B cell (primary cell): ENCODE data around the gene MTHFD1L. TPM values are rescaled to one million over a fixed set of nuclear protein-coding genes. Genes with fewer than 3 reads are reported as not detected.

Source experiments
- ATAC-seq: fragments of 200-7000 bp; cut with Tn5 transposase; one replicate; pipeline ENCODE4 v1.10.0; 2021; ENCODE audit warnings: low read depth, mild to moderate bottlenecking, moderate number of reproducible peaks, moderate library complexity
- CTCF ChIA-PET: fragments of 350-600 bp; sonication (Branson Sonifier 250); formaldehyde crosslinking; loops from one replicate; lab custom pipeline; 2021; ENCODE audit warnings: antibody characterized with exemption, inconsistent platforms; lab: Charles Lee
- POLR2A ChIA-PET: fragments of 350-600 bp; sonication (Branson Sonifier 250); formaldehyde crosslinking; loops from one replicate; lab custom pipeline; 2021; ENCODE audit warnings: antibody characterized with exemption; lab: Charles Lee
- DNase-seq: peaks from one replicate; pipeline ENCODE4 v3.0.0; 2013
- H2AFZ ChIP-seq: 2 replicates; pipeline ENCODE4 v1.6.1; 2012; ENCODE audit warnings: mild to moderate bottlenecking, low read depth, low read length; ENCODE audit not compliant: insufficient read depth, poor library complexity, severe bottlenecking
- H3K27ac ChIP-seq, 2 donors: 1 replicate in 1 of 2; 2 replicates in 1 of 2; pipeline ENCODE4 v1.5.1; 2012 to 2013; ENCODE audit warnings: low read length in 2 of 2, mild to moderate bottlenecking in 2 of 2, moderate library complexity in 1 of 2
- H3K27me3 ChIP-seq, 4 experiments: fragments of 200-600 bp in 1 of 4; sonication (generic) in 1 of 4; replicated peaks in 1 of 4; 1 replicate in 2 of 4; 2 replicates in 2 of 4; pipeline versions ENCODE4 v1.6.1 to v1.7.0; 2013 to 2016; ENCODE audit warnings: low read length in 3 of 4, mild to moderate bottlenecking in 2 of 4, mixed read lengths in 1 of 4, moderate library complexity in 1 of 4; ENCODE audit not compliant: insufficient read depth in 4 of 4, control insufficient read depth in 3 of 4; ENCODE audit errors: control extremely low read depth in 1 of 4
- H3K36me3 ChIP-seq, 2 experiments: replicated peaks in 1 of 2; 1 replicate in 1 of 2; 2 replicates in 1 of 2; pipeline versions ENCODE4 v1.6.1 to v1.7.1; 2013; ENCODE audit warnings: low read length in 1 of 2; ENCODE audit not compliant: insufficient read depth in 2 of 2, control insufficient read depth in 1 of 2; ENCODE audit errors: control extremely low read depth in 1 of 2, extremely low read depth in 1 of 2
- H3K4me1 ChIP-seq, 2 donors: fragments of 200-600 bp in 1 of 2; sonication (generic) in 1 of 2; 1 replicate in 1 of 2; 2 replicates in 1 of 2; pipeline versions ENCODE4 v1.5.1 to v1.6.1; 2013 to 2017; ENCODE audit warnings: low read length in 2 of 2; ENCODE audit not compliant: control insufficient read depth in 2 of 2, insufficient read depth in 2 of 2
- H3K4me2 ChIP-seq: replicated peaks from 2 replicates; pipeline ENCODE3; 2012; ENCODE audit warnings: mild to moderate bottlenecking, low read depth, low read length; ENCODE audit not compliant: poor library complexity, severe bottlenecking
- H3K4me3 ChIP-seq, 5 experiments: fragments of 200-600 bp in 1 of 5; sonication (generic) in 1 of 5; 1 replicate in 3 of 5; 2 replicates in 2 of 5; pipeline versions ENCODE4 v1.5.1 to v1.7.0; 2011 to 2016; ENCODE audit warnings: low read length in 4 of 5, mild to moderate bottlenecking in 4 of 5, low read depth in 2 of 5, control low read depth in 1 of 5, moderate library complexity in 1 of 5; ENCODE audit not compliant: insufficient read depth in 1 of 5; ENCODE audit errors: control extremely low read depth in 1 of 5, extremely low read depth in 1 of 5
- H3K79me2 ChIP-seq: fragments of 200-600 bp; sonication (generic); one replicate; pipeline ENCODE4 v1.6.0; 2016; ENCODE audit warnings: low read length; ENCODE audit not compliant: control insufficient read depth, insufficient read depth
- H3K9ac ChIP-seq: fragments of 200-600 bp; sonication (generic); 2 replicates; pipeline ENCODE4 v1.6.1; 2017; ENCODE audit warnings: mild to moderate bottlenecking, low read length, moderate library complexity
- H3K9me3 ChIP-seq, 3 donors: one replicate each; pipeline versions ENCODE4 v1.6.1 to v1.7.1; 2013; ENCODE audit warnings: low read length in 2 of 3; ENCODE audit not compliant: control insufficient read depth in 2 of 3, insufficient read depth in 1 of 3; ENCODE audit errors: control extremely low read depth in 1 of 3
- H4K20me1 ChIP-seq: 2 replicates; pipeline ENCODE4 v1.6.0; 2012; ENCODE audit warnings: mild to moderate bottlenecking, low read length; ENCODE audit not compliant: insufficient read depth, control insufficient read depth, poor library complexity, severe bottlenecking
- H3K27ac Mint-ChIP-seq: one replicate; pipeline ENCODE4 v1.8.0; 2021; ENCODE audit warnings: mixed read lengths
- H3K27me3 Mint-ChIP-seq: one replicate; pipeline ENCODE4 v1.8.0; 2021; ENCODE audit warnings: mixed read lengths
- H3K4me1 Mint-ChIP-seq: one replicate; pipeline ENCODE4 v1.8.0; 2021; ENCODE audit warnings: mixed read lengths
- H3K4me3 Mint-ChIP-seq: one replicate; pipeline ENCODE4 v1.8.0; 2021; ENCODE audit warnings: mixed read lengths
- H3K9me3 Mint-ChIP-seq: one replicate; pipeline ENCODE4 v1.8.0; 2022; ENCODE audit warnings: mixed read lengths; ENCODE audit not compliant: insufficient read depth
- CTCF ChIP-seq: fragments of 200-600 bp; IDR thresholded peaks from one replicate; pipeline ENCODE4 v1.8.0; 2022; ENCODE audit warnings: antibody characterized with exemption, mild to moderate bottlenecking
- EZH2 ChIP-seq: IDR thresholded peaks from 2 replicates; pipeline ENCODE4 v1.6.1; 2012; ENCODE audit warnings: borderline replicate concordance, low read depth, mild to moderate bottlenecking, moderate library complexity, low read length; ENCODE audit not compliant: insufficient read depth, poor library complexity, severe bottlenecking
- WGBS: methylation state at CpG from one replicate; pipeline ENCODE4 v1.1.5; 2013; ENCODE audit warnings: missing lambda C conversion rate; ENCODE audit not compliant: insufficient coverage; 5-methylcytosine and 5-hydroxymethylcytosine counted together
- intact Hi-C: fragments of 100-400 bp; cut with micrococcal nuclease; formaldehyde crosslinking; loops from one replicate; pipeline ENCODE4 v1.10.0; 2022
- polyA plus RNA-seq: library from polyadenylated mRNA; depleted of rRNA; stranded (reverse); fragments of >200 nt; gene quantifications from 2 replicates; pipeline ENCODE4 v1.2.3, GENCODE V29; 2012
- total RNA-seq, 2 donors: library from RNA; stranded (reverse); fragments of 120-200 nt in 1 of 2; gene quantifications; 1 replicate in 1 of 2; 2 replicates in 1 of 2; pipeline versions ENCODE4 v1.2.3 to v1.2.4, GENCODE V29; 2013 to 2022

Gene MTHFD1L
- total and polyA plus RNA-seq, 2 donors (not counting 1 experiment from before 2014, with no cell fraction given), result 2.9 to 16.1 TPM

GRCh38 chr6:150977281-150977680 is 111.8 kb downstream of the MTHFD1L start:
- Histone ChIP-seq H3K27ac (no peak overlapping the region), H3K4me3 (no peak overlapping the region), H3K9me3 (no peaks in the 10 kb centered on the region), H3K4me1 (peaks cover 0 to 12% of the 10 kb centered on the region in 2 donors), H3K27me3 (no peaks in the 10 kb centered on the region), H2AFZ (no peak overlapping the region), H3K36me3 (peaks cover 0 to 2% of the 10 kb centered on the region in 2 experiments), H3K9ac (no peak overlapping the region), H3K4me2 (no peak overlapping the region), H3K79me2 (no peaks in the 10 kb centered on the region), H4K20me1 (no peaks in the 10 kb centered on the region)
- CTCF ChIA-PET, result no interaction called here
- DNase-seq, result no peak
- no peak for ATAC-seq
- POLR2A ChIA-PET, result no interaction called here
- no peak for TF ChIP-seq EZH2
- no peak for TF ChIP-seq CTCF
- Mint-ChIP-seq H3K27ac (no peak overlapping the region), H3K9me3 (peaks cover 3% of the 10 kb centered on the region), H3K4me3 (no peak overlapping the region), H3K27me3 (no peaks in the 10 kb centered on the region), H3K4me1 (peaks cover 19% of the 10 kb centered on the region)
- intact Hi-C loops, result no loop called here
- WGBS, result no CpG with 5 or more reads among the region's 2 CpGs

- ATAC-seq (no peak), DNase-seq (no peak)
- Histone ChIP-seq H3K9me3 (no peaks in the 10 kb centered on the region), H3K9ac (no peak overlapping the region), H3K4me1 (peaks cover 0 to 13% of the 10 kb centered on the region in 2 donors), H4K20me1 (no peaks in the 10 kb centered on the region), H3K79me2 (no peaks in the 10 kb centered on the region), H3K27ac (no peak overlapping the region), H3K36me3 (no peaks in the 10 kb centered on the region), H3K4me3 (no peak overlapping the region), H2AFZ (no peak overlapping the region), H3K4me2 (no peak overlapping the region), H3K27me3 (no peaks in the 10 kb centered on the region)
- WGBS, result 100% methylated on average over 3 of the region's 10 CpGs
- Mint-ChIP-seq H3K27ac (no peak overlapping the region), H3K4me3 (no peak overlapping the region), H3K4me1 (peaks cover 23% of the 10 kb centered on the region), H3K9me3 (peaks cover 3% of the 10 kb centered on the region), H3K27me3 (no peaks in the 10 kb centered on the region)
- intact Hi-C loops, result no loop called here
- CTCF ChIA-PET, result no interaction called here
- TF ChIP-seq EZH2 (no peak), CTCF (no peak)
- POLR2A ChIA-PET, result no interaction called here
Measured at GRCh38 chr6:150978624-150979023, 113.1 kb downstream of the MTHFD1L start.
